ENCODE measurements around the gene SLC23A3.

- TF ChIP-seq CTCF (IDR thresholded peaks at IDR 0.05) (no peak), POLR2A (IDR thresholded peaks at IDR 0.05) (no peak)
Measured at GRCh38 chr2:219112651-219113338, 57.0 kb downstream of the SLC23A3 start.
